HepG2 (cell line): ENCODE results near the gene SIK2. TPM values are rescaled to one million over a fixed set of nuclear protein-coding genes. Genes with fewer than 3 reads are reported as not detected.

Experiments used
- ATM ChIP-seq: fragments of 450-650 bp; IDR thresholded peaks from 2 replicates; pipeline ENCODE4 v1.7.1; 2017; ENCODE audit warnings: mild to moderate bottlenecking, borderline replicate concordance
- HDAC6 ChIP-seq: fragments of 200-600 bp; sonication (generic); IDR thresholded peaks from 2 replicates; pipeline ENCODE4 v1.7.0; 2017; ENCODE audit warnings: mild to moderate bottlenecking, antibody characterized with exemption, low read length, low read depth
- HIVEP1 ChIP-seq: sonication (generic); formaldehyde crosslinking; IDR thresholded peaks from 2 replicates; pipeline ENCODE4 v1.4.0; 2020; ENCODE audit warnings: mild to moderate bottlenecking, missing genetic modification reagents
- MAFF ChIP-seq: IDR thresholded peaks from 2 replicates; pipeline ENCODE4 v1.6.1; 2011; ENCODE audit warnings: low read depth, low read length, improper control_type of control experiment
- MED8 ChIP-seq: sonication (generic); formaldehyde crosslinking; IDR thresholded peaks from 2 replicates; pipeline ENCODE4 v1.8.1; 2023; ENCODE audit warnings: mild to moderate bottlenecking, missing genetic modification reagents; ENCODE audit not compliant: insufficient replicate concordance
- NCOA2 ChIP-seq: sonication (generic); formaldehyde crosslinking; IDR thresholded peaks from 2 replicates; pipeline ENCODE4 v1.8.0; 2022; ENCODE audit warnings: inconsistent platforms
- RERE ChIP-seq: IDR thresholded peaks from 2 replicates; pipeline ENCODE4 v1.6.1; 2016; ENCODE audit warnings: low read depth, missing genetic modification reagents, missing compliant biosample characterization
- SOX13 ChIP-seq, 3 experiments: fragments of 450-650 bp in 1 of 3; sonication (generic) in 1 of 3; formaldehyde crosslinking in 1 of 3; IDR thresholded peaks in 2 of 3; conservative IDR thresholded peaks in 1 of 3; 2 replicates each; pipeline versions ENCODE4 v1.5.0 to v1.6.1; 2016 to 2020; ENCODE audit warnings: antibody characterized with exemption in 1 of 3, mild to moderate bottlenecking in 1 of 3, missing compliant biosample characterization in 1 of 3, missing genetic modification reagents in 1 of 3, moderate library complexity in 1 of 3
- ZNF230 ChIP-seq: sonication (generic); formaldehyde crosslinking; IDR thresholded peaks from 2 replicates; pipeline ENCODE4 v1.4.0; 2020; ENCODE audit warnings: mild to moderate bottlenecking, missing genetic modification reagents
- ZNF264 ChIP-seq: sonication (generic); formaldehyde crosslinking; IDR thresholded peaks from 2 replicates; pipeline ENCODE4 v1.4.0; 2020; ENCODE audit warnings: missing genetic modification reagents
- ZNF468 ChIP-seq: sonication (generic); formaldehyde crosslinking; IDR thresholded peaks from 2 replicates; pipeline ENCODE4 v1.8.0; 2022; ENCODE audit warnings: mild to moderate bottlenecking, moderate library complexity, missing genetic modification reagents
- ZNF549 ChIP-seq: sonication (generic); formaldehyde crosslinking; IDR thresholded peaks from 2 replicates; pipeline ENCODE4 v1.5.0; 2020; ENCODE audit warnings: missing genetic modification reagents
- ZNF577 ChIP-seq: sonication (generic); formaldehyde crosslinking; IDR thresholded peaks from 2 replicates; pipeline ENCODE4 v1.4.0; 2020; ENCODE audit warnings: mild to moderate bottlenecking, low read depth, missing genetic modification reagents, borderline replicate concordance
- ZNF605 ChIP-seq: sonication (generic); formaldehyde crosslinking; IDR thresholded peaks from 2 replicates; pipeline ENCODE4 v1.8.0; 2022; ENCODE audit warnings: mild to moderate bottlenecking, missing genetic modification reagents
- ZNF761 ChIP-seq: sonication (generic); formaldehyde crosslinking; conservative IDR thresholded peaks from 2 replicates; pipeline ENCODE4 v1.4.0; 2020; ENCODE audit warnings: mild to moderate bottlenecking, missing genetic modification reagents
- ZNF781 ChIP-seq: sonication (generic); formaldehyde crosslinking; IDR thresholded peaks from 2 replicates; pipeline ENCODE4 v1.5.1; 2020; ENCODE audit warnings: borderline replicate concordance, mild to moderate bottlenecking, missing genetic modification reagents; ENCODE audit errors: not compliant biosample characterization
- polyA plus RNA-seq, 8 experiments: library from polyadenylated mRNA; depleted of rRNA in 3 of 8; stranded (reverse) in 7 of 8; unstranded in 1 of 8; fragments of >200 nt; fragmentation: Illumina TruSeq in 4 of 8; extraction: Trizol in 4 of 8; gene quantifications; 2 replicates each; pipeline versions ENCODE4 v1.2.1 to v1.2.3, GENCODE V29; 2011 to 2016; ENCODE audit warnings: low read depth in 4 of 8, missing spikeins in 1 of 8, mixed read lengths in 1 of 8; ENCODE audit not compliant: insufficient read depth in 1 of 8
- total RNA-seq, 5 experiments: library from RNA; depleted of rRNA; stranded (reverse); fragments of >200 nt; fragmentation: Illumina TruSeq; extraction: Trizol; gene quantifications; 2 replicates each; pipeline ENCODE4 v1.2.3, GENCODE V29; 2016; ENCODE audit warnings: low read depth in 1 of 5
- TF ChIP-seq, protein P1 (sequence below): sonication (generic); formaldehyde crosslinking; IDR thresholded peaks from 2 replicates; pipeline ENCODE4 v1.4.0; 2020; ENCODE audit warnings: missing genetic modification reagents
- TF ChIP-seq, protein P2 (sequence below): sonication (generic); formaldehyde crosslinking; IDR thresholded peaks from 2 replicates; pipeline ENCODE4 v1.4.0; 2020; ENCODE audit warnings: mild to moderate bottlenecking, missing genetic modification reagents
- TF ChIP-seq, protein P3 (sequence below): sonication (generic); formaldehyde crosslinking; IDR thresholded peaks from 2 replicates; pipeline ENCODE4 v1.4.0; 2020; ENCODE audit warnings: mild to moderate bottlenecking, missing genetic modification reagents
- TF ChIP-seq, protein P4 (sequence below): sonication (generic); formaldehyde crosslinking; IDR thresholded peaks from 2 replicates; pipeline ENCODE4 v1.4.0; 2020; ENCODE audit warnings: missing genetic modification reagents

Gene SIK2
- total and polyA plus RNA-seq, 2 of the 13 experiments (the other 11 are each of a cell fraction or from before 2014, with no cell fraction given): 8.1 to 15.4 TPM

- TF ChIP-seq RERE (CRISPR knock-in tag) (no peak; the same call in 1 of the 2 replicates), ZNF605 (CRISPR knock-in tag) (no peak), ZNF781 (CRISPR knock-in tag) (no peak), ATM (no peak), HIVEP1 (no peak), HDAC6 (no peak), MED8 (CRISPR knock-in tag) (no peak), ZNF264 (CRISPR knock-in tag) (no peak), ZNF549 (no peak), SOX13 (IDR thresholded peaks at IDR 0.05) (peak; percentile 53; the same call in 1 of the 2 replicates), SOX13 (CRISPR knock-in tag; conservative IDR thresholded peaks at IDR 0.05 in 1 of 2, IDR thresholded peaks at IDR 0.05 in 1 of 2) (peak in 1 of 2 experiments; percentile 97; a peak in 2 of 4 replicates), NCOA2 (CRISPR knock-in tag) (peak; percentile 80), ZNF468 (no peak), ZNF230 (CRISPR knock-in tag) (no peak), ZNF577 (CRISPR knock-in tag) (no peak), ZNF761 (CRISPR knock-in tag) (no peak), MAFF (no peak)
- TF ChIP-seq, protein P1, sequence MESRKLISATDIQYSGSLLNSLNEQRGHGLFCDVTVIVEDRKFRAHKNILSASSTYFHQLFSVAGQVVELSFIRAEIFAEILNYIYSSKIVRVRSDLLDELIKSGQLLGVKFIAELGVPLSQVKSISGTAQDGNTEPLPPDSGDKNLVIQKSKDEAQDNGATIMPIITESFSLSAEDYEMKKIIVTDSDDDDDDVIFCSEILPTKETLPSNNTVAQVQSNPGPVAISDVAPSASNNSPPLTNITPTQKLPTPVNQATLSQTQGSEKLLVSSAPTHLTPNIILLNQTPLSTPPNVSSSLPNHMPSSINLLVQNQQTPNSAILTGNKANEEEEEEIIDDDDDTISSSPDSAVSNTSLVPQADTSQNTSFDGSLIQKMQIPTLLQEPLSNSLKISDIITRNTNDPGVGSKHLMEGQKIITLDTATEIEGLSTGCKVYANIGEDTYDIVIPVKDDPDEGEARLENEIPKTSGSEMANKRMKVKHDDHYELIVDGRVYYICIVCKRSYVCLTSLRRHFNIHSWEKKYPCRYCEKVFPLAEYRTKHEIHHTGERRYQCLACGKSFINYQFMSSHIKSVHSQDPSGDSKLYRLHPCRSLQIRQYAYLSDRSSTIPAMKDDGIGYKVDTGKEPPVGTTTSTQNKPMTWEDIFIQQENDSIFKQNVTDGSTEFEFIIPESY: no peak
- TF ChIP-seq, protein P2, sequence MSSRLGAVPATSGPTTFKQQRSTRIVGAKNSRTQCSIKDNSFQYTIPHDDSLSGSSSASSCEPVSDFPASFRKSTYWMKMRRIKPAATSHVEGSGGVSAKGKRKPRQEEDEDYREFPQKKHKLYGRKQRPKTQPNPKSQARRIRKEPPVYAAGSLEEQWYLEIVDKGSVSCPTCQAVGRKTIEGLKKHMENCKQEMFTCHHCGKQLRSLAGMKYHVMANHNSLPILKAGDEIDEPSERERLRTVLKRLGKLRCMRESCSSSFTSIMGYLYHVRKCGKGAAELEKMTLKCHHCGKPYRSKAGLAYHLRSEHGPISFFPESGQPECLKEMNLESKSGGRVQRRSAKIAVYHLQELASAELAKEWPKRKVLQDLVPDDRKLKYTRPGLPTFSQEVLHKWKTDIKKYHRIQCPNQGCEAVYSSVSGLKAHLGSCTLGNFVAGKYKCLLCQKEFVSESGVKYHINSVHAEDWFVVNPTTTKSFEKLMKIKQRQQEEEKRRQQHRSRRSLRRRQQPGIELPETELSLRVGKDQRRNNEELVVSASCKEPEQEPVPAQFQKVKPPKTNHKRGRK: no peak
- TF ChIP-seq, protein P3, sequence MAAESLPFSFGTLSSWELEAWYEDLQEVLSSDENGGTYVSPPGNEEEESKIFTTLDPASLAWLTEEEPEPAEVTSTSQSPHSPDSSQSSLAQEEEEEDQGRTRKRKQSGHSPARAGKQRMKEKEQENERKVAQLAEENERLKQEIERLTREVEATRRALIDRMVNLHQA: 0 out of 2 replicates have a peak, but pooled peaks have one; percentile 33
- TF ChIP-seq, protein P4, sequence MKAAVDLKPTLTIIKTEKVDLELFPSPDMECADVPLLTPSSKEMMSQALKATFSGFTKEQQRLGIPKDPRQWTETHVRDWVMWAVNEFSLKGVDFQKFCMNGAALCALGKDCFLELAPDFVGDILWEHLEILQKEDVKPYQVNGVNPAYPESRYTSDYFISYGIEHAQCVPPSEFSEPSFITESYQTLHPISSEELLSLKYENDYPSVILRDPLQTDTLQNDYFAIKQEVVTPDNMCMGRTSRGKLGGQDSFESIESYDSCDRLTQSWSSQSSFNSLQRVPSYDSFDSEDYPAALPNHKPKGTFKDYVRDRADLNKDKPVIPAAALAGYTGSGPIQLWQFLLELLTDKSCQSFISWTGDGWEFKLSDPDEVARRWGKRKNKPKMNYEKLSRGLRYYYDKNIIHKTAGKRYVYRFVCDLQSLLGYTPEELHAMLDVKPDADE (CRISPR knock-in tag): no peak
Measured at GRCh38 chr11:111633248-111633647, 31.0 kb downstream of the SIK2 start (continued).
